ENCODE results near the gene HCRTR1.

The HCRTR1 gene

GRCh38 chr1:31598980-31599379, 18.5 kb upstream of the HCRTR1 start:
- Histone ChIP-seq H3K36me3 (ENCODE audit: insufficient read depth, low read length) (no peaks in the 10 kb centered on the region), H3K9me3 (ENCODE audit: low read length) (peaks cover 2% of the 10 kb centered on the region), H3K4me1 (ENCODE audit: insufficient read depth, low read length) (no peaks in the 10 kb centered on the region), H3K27me3 (ENCODE audit: insufficient read depth, low read length) (peaks cover 8% of the 10 kb centered on the region), H3K4me3 (ENCODE audit: low read length) (no peak overlapping the region), H2AFZ (ENCODE audit: low read depth, low read length) (no peak overlapping the region)

- Histone ChIP-seq H3K4me3 (ENCODE audit: low read length) (no peak overlapping the region), H3K4me1 (ENCODE audit: insufficient read depth, low read length) (no peaks in the 10 kb centered on the region), H3K9me3 (ENCODE audit: low read length) (peaks cover 2% of the 10 kb centered on the region), H3K36me3 (ENCODE audit: insufficient read depth, low read length) (no peaks in the 10 kb centered on the region), H2AFZ (ENCODE audit: low read depth, low read length) (no peak overlapping the region), H3K27me3 (ENCODE audit: insufficient read depth, low read length) (peaks cover 8% of the 10 kb centered on the region)
These were observed 16.8 kb upstream of the HCRTR1 start for GRCh38 chr1:31600641-31601040.

GRCh38 chr1:31602081-31602480, 15.4 kb upstream of the HCRTR1 start:
- Histone ChIP-seq H3K27me3 (ENCODE audit: insufficient read depth, low read length) (peaks cover 8% of the 10 kb centered on the region), H2AFZ (ENCODE audit: low read depth, low read length) (no peak overlapping the region)

GRCh38 chr1:31605908-31606427, 11.5 kb upstream of the HCRTR1 start:
- no peaks in the 10 kb centered on the region for H3K36me3 ChIP-seq (ENCODE audit: insufficient read depth, low read length)
- H3K9me3 ChIP-seq (ENCODE audit: low read length), result peaks cover 4% of the 10 kb centered on the region
- no peak overlapping the region for H2AFZ ChIP-seq (ENCODE audit: low read depth, low read length)
- H3K4me1 ChIP-seq (ENCODE audit: insufficient read depth, low read length), result no peaks in the 10 kb centered on the region
- H3K27me3 ChIP-seq (ENCODE audit: insufficient read depth, low read length), result peaks cover 5% of the 10 kb centered on the region
- no peak overlapping the region for H3K4me3 ChIP-seq (ENCODE audit: low read length)

More at GRCh38 chr1:31602081-31602480, 15.4 kb upstream of the HCRTR1 start:
- peaks cover 2% of the 10 kb centered on the region for H3K9me3 ChIP-seq (ENCODE audit: low read length)
- H3K4me1 ChIP-seq (ENCODE audit: insufficient read depth, low read length), result no peaks in the 10 kb centered on the region
- no peak overlapping the region for H3K4me3 ChIP-seq (ENCODE audit: low read length)
- H3K36me3 ChIP-seq (ENCODE audit: insufficient read depth, low read length), result no peaks in the 10 kb centered on the region

GRCh38 chr1:31607360-31607759, 10.1 kb upstream of the HCRTR1 start:
- H3K36me3 ChIP-seq (ENCODE audit: insufficient read depth, low read length), result no peaks in the 10 kb centered on the region
- H2AFZ ChIP-seq (ENCODE audit: low read depth, low read length), result no peak overlapping the region
- H3K27me3 ChIP-seq (ENCODE audit: insufficient read depth, low read length), result peaks cover 3% of the 10 kb centered on the region
- H3K4me3 ChIP-seq (ENCODE audit: low read length), result no peak overlapping the region
- H3K9me3 ChIP-seq (ENCODE audit: low read length), result peaks cover 2% of the 10 kb centered on the region
- no peaks in the 10 kb centered on the region for H3K4me1 ChIP-seq (ENCODE audit: insufficient read depth, low read length)

- Histone ChIP-seq H3K36me3 (ENCODE audit: insufficient read depth, low read length) (no peaks in the 10 kb centered on the region), H3K4me1 (ENCODE audit: insufficient read depth, low read length) (no peaks in the 10 kb centered on the region), H2AFZ (ENCODE audit: low read depth, low read length) (no peak overlapping the region), H3K27me3 (ENCODE audit: insufficient read depth, low read length) (peaks cover 7% of the 10 kb centered on the region), H3K9me3 (ENCODE audit: low read length) (peaks cover 2% of the 10 kb centered on the region), H3K4me3 (ENCODE audit: low read length) (no peak overlapping the region)
These were observed 7.9 kb upstream of the HCRTR1 start for GRCh38 chr1:31609514-31610118.

- Histone ChIP-seq H3K4me3 (ENCODE audit: low read length) (no peak overlapping the region), H3K27me3 (ENCODE audit: insufficient read depth, low read length) (peaks cover 26% of the 10 kb centered on the region), H2AFZ (ENCODE audit: low read depth, low read length) (no peak overlapping the region), H3K4me1 (ENCODE audit: insufficient read depth, low read length) (peaks cover 12% of the 10 kb centered on the region), H3K9me3 (ENCODE audit: low read length) (no peaks in the 10 kb centered on the region), H3K36me3 (ENCODE audit: insufficient read depth, low read length) (no peaks in the 10 kb centered on the region)
These were observed 3.0 kb upstream of the HCRTR1 start for GRCh38 chr1:31614414-31615005.

GRCh38 chr1:31615414-31615813, 2.1 kb upstream of the HCRTR1 start:
- no peaks in the 10 kb centered on the region for H3K36me3 ChIP-seq (ENCODE audit: insufficient read depth, low read length)
- peaks cover 12% of the 10 kb centered on the region for H3K4me1 ChIP-seq (ENCODE audit: insufficient read depth, low read length)
- H3K4me3 ChIP-seq (ENCODE audit: low read length), result no peak overlapping the region
- H3K9me3 ChIP-seq (ENCODE audit: low read length), result no peaks in the 10 kb centered on the region
- no peak overlapping the region for H2AFZ ChIP-seq (ENCODE audit: low read depth, low read length)
- peaks cover 26% of the 10 kb centered on the region for H3K27me3 ChIP-seq (ENCODE audit: insufficient read depth, low read length)

- H3K27me3 ChIP-seq (ENCODE audit: insufficient read depth, low read length), result peaks cover 26% of the 10 kb centered on the region
- no peaks in the 10 kb centered on the region for H3K9me3 ChIP-seq (ENCODE audit: low read length)
- H3K36me3 ChIP-seq (ENCODE audit: insufficient read depth, low read length), result no peaks in the 10 kb centered on the region
- no peak overlapping the region for H2AFZ ChIP-seq (ENCODE audit: low read depth, low read length)
- peaks cover 12% of the 10 kb centered on the region for H3K4me1 ChIP-seq (ENCODE audit: insufficient read depth, low read length)
- no peak overlapping the region for H3K4me3 ChIP-seq (ENCODE audit: low read length)
These were observed 1.6 kb upstream of the HCRTR1 start for GRCh38 chr1:31615939-31616338.

GRCh38 chr1:31617916-31618746, 642 bp downstream of the HCRTR1 start:
- Histone ChIP-seq H3K4me1 (ENCODE audit: insufficient read depth, low read length) (peaks cover 12% of the 10 kb centered on the region), H3K9me3 (ENCODE audit: low read length) (no peaks in the 10 kb centered on the region), H3K27me3 (ENCODE audit: insufficient read depth, low read length) (peaks cover 26% of the 10 kb centered on the region), H2AFZ (ENCODE audit: low read depth, low read length) (peak overlapping the region; percentile 73), H3K4me3 (ENCODE audit: low read length) (peak overlapping the region; percentile 39), H3K36me3 (ENCODE audit: insufficient read depth, low read length) (no peaks in the 10 kb centered on the region)

- no peak overlapping the region for H2AFZ ChIP-seq (ENCODE audit: low read depth, low read length)
- no peaks in the 10 kb centered on the region for H3K9me3 ChIP-seq (ENCODE audit: low read length)
- no peak overlapping the region for H3K4me3 ChIP-seq (ENCODE audit: low read length)
- no peaks in the 10 kb centered on the region for H3K36me3 ChIP-seq (ENCODE audit: insufficient read depth, low read length)
- H3K27me3 ChIP-seq (ENCODE audit: insufficient read depth, low read length), result peaks cover 25% of the 10 kb centered on the region
- peaks cover 12% of the 10 kb centered on the region for H3K4me1 ChIP-seq (ENCODE audit: insufficient read depth, low read length)
These were observed 1.7 kb downstream of the HCRTR1 start for GRCh38 chr1:31618916-31619846.

- H3K9me3 ChIP-seq (ENCODE audit: low read length), result no peaks in the 10 kb centered on the region
These were observed 3.4 kb downstream of the HCRTR1 start for GRCh38 chr1:31620631-31621497.

More at GRCh38 chr1:31620631-31621497, 3.4 kb downstream of the HCRTR1 start:
- peaks cover 6% of the 10 kb centered on the region for H3K4me1 ChIP-seq (ENCODE audit: insufficient read depth, low read length)
- no peak overlapping the region for H2AFZ ChIP-seq (ENCODE audit: low read depth, low read length)
- no peak overlapping the region for H3K4me3 ChIP-seq (ENCODE audit: low read length)
- no peaks in the 10 kb centered on the region for H3K36me3 ChIP-seq (ENCODE audit: insufficient read depth, low read length)
- H3K27me3 ChIP-seq (ENCODE audit: insufficient read depth, low read length), result peaks cover 16% of the 10 kb centered on the region
